AG08395 (cell line): ENCODE data around the gene UBA3.
A peak's percentile ranks its signal among the peaks of the same experiment; 100 is the strongest.

Source experiments
- DNase-seq: peaks from one replicate; pipeline ENCODE4 v3.0.0; 2012; ENCODE audit warnings: mixed read lengths, low spot score

UBA3 gene

DNA sequence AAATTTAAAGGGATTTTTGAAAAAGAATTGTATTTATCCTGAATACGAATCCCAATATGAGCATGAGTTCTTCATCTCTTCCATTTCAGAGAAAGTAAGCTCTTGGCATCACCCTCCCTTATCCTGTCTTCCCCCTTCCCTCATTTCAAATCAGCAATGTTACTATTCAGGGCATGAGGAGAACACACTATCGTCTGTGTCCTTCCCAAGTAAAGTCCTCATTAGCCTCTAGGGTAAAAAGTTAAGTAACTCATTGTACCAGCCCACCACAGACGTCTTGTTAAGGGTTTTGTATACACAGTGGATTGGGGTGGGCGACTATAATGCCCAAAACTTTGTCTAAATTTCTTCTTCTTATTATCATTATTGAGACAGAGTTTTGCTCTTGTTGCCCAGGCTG lies 19.4 kb upstream of the UBA3 start:
- DNase-seq, result no peak

DNA sequence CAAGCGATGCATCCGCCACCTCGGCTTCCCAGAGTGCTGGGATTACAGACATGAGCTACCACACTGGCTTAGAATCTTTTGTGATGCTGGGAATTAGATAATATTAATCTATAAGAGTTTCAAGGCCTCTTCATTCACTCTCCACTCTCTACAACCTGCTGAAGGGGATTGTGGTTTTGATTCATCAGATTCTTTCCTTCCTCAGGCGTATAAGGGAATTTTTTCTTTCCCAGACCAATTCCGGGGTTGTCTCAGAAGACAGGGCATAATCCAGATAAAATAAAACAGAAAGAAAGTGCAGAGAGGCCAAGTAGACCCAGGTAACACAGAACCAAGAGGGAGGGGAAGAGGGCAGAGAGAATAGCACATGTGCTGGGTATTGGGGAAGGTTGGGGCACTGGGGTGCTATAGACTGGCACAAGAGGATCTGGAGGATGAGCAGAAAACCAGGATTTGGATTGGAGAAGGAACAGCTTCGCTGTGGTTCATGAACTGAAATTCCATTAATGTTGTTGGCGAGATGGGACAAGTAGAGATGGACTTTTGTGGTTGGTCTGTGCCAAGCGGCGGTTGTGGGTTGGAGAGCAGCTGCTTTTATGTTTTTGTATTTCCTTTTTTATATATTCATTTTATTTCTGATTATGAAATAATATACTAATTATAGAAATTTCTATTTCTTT lies 17.4 kb upstream of the UBA3 start:
- no peak for DNase-seq

DNA sequence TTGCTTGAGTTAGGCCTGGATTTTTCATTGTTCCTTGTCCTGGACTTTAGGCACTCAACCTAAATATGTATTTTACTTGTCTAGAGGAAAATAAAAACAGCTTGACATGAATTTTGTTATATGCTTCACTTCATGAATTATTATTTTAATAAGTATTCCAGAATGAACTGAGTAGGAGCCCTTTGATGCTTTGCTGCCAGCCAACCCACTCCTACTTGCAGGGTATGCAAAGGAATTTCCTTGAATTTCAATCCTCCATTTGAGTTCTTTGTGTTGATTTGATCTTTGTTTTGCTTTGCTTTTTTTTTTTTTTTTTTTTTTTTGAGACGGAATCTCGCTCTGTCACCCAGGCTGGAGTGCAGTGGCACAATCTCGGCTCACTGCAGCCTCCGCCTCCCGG lies 16.1 kb upstream of the UBA3 start:
- no peak for DNase-seq

DNA sequence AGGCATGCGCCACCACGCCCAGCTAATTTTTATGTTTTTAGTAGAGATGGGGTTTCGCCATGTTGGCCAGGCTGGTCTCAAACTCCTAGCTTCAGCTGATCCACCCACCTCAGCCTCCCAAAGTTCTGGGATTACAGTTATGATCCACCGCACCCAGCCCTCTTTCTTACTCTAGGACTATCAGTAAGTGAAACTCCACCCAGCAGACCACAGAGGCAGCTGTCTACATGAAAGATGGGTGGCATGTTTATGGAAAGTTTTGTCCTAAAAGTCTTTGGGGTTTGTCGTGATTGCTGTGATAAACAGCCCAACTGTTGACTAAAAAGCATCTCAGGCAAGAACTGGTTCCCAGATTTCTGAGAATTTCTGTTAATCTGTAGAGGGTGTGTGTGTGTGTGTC lies 15.5 kb upstream of the UBA3 start:
- DNase-seq, result no peak

DNA sequence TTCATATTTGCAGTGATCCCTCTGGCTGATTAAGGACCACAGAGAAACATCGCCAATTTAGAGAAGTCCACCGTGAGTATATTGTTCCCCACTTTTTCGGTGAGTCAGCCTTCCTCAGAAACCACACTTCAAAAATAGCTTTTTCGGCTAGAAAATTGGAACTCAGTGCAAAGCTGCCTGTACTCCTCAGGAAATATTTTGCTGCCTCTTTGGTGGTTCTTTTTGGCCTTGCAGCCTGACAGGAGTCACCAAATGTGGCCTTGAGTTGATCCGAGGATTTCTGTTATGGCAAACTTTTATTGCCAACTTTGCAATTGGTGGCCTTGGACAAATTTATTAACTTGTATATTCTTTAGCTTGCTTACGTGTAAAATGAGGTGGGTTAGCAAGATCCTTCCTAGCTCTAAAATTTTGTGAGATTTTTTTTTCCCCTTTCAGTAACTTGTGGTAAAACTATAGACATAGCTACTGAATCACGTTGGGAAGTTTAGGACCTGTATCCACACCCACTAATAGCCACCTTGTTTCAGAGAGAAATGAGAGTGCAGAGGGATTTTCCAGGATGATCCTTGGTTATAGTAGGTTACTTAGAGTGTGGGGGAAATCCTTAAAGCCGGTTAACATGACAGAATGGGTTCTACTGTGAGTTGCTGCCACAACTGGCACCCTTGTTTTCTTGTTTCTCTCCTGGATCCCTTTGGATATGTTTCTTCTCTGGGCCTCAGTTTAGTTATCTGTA lies 14.5 kb upstream of the UBA3 start:
- DNase-seq, result peak; percentile 63

DNA sequence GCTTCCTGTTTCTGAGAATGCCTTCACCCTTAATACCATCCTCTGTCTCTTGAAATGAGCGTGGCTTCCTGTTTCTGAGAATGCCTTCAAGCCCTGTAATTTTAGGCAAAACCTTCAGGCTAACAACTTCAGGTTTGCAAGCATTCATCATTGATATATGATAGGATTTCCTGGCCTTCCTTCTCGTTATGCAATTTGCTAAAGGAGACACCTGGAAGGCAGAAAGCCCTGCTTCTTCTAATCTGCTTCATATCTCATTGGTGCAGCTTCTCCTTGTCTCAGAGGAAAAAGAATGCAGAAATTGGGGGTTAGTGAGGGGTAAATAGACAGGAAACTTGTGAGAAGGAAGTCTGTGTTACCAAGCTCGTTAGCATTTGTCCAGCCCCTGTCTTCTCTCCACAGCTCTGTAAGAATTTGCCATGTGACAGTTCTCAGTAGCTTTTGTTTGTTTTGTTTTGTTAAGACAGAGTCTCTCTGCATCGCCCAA lies 11.9 kb upstream of the UBA3 start:
- DNase-seq, result no peak

DNA sequence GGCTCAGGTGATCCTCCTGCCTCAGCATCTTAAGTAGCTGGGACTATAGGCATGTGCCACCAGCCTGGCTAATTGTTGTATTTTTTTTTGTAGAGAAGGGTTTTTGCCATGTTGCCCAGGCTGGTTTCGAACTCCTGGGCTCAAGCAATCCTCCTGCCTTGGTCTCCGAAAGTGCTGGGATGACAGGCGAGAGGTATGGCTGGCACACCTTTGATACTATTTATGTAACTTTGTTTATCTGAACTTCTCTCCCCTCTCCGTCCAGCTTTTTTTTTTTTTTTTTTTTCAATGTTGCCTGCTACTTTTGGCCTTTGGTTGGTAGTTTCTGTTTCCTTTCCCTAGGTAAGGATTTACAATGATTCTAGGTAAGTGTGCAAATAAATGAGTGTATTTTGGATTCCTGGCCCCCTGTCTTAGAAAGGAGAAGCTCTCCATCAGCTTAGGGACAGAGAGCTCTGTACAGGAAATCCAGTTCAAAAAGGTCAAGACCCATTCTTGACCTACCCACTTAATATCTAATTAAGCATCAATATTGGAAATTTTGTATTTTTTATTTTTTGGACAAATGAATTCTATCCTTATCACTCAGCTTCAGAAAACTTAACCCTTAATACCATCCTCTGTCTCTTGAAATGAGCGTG lies 11.3 kb upstream of the UBA3 start:
- DNase-seq, result no peak

DNA sequence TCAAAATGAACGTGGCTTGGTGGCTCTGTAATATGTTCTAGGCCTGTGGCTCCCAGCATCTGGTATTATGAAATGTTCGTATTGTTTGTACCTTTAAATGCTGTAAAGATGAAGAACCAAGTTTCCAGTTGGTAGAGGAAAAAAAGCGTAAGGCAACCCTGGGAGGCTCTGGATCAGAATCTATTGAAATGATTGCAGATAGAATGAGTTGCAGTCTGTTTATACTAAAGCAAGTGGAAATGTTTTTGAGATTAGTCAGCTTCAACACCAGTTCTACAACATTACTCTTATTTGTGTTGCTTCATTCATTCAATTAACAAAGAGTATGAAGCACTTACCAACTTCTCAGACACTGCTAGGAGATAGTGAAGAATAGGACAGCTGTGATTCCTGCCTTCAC lies 9.9 kb upstream of the UBA3 start:
- DNase-seq, result peak; percentile 67

DNA sequence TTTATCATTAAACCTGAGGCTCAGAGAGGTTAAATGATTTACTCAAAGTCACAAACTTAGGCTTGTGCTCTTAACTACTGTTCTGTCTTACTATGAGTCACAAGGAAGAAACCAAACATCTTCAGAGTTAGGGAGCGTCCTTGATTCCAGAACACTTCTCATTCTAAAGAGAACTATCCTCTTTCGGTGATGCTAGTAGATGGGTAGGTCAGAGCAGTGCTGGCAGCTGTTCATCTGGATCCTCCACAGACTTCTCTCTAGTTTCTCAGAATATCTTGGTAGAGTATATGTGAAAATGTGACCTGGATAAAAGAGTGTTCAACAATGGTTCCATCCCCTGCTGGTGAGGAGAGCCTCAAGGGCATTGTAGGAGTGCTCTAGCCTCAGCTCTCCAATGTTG lies 7.9 kb upstream of the UBA3 start:
- DNase-seq, result peak; percentile 26

DNA sequence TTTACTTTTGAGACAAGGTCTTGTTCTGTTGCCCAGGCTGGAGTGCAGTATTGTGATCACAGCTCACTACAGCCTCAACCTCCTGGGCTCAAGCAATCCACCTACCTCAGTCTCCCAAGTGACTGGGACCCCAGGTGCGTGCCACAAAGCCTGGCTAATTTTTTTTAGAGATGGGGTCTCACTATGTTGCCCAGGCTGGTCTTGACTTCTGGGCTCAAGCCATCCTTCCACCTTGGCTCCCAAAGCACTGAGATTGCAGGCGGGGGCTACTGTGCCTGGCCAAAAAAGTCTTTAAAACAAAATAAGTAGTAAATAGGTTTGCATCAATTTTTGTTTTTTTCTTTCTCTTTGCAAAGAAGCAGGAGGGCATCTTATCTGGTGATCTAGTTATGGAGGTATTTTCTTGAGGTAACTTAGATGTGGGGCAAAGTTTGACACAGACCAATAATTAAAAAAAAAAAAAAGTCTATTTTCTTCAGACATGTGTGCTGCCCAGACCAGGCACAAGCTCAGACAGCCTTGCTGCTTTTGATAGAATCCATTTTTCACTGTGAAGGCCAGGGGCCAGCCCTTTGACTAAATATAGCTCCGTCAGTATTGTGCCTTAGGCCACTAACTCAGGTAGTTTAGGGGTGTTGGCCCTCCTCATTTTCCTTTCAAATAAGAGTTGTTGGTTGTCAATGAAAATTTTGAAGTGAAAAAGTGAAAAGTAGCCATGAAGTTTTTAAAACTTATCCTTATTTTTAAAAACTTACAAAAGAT lies 7.0 kb upstream of the UBA3 start:
- DNase-seq, result no peak

DNA sequence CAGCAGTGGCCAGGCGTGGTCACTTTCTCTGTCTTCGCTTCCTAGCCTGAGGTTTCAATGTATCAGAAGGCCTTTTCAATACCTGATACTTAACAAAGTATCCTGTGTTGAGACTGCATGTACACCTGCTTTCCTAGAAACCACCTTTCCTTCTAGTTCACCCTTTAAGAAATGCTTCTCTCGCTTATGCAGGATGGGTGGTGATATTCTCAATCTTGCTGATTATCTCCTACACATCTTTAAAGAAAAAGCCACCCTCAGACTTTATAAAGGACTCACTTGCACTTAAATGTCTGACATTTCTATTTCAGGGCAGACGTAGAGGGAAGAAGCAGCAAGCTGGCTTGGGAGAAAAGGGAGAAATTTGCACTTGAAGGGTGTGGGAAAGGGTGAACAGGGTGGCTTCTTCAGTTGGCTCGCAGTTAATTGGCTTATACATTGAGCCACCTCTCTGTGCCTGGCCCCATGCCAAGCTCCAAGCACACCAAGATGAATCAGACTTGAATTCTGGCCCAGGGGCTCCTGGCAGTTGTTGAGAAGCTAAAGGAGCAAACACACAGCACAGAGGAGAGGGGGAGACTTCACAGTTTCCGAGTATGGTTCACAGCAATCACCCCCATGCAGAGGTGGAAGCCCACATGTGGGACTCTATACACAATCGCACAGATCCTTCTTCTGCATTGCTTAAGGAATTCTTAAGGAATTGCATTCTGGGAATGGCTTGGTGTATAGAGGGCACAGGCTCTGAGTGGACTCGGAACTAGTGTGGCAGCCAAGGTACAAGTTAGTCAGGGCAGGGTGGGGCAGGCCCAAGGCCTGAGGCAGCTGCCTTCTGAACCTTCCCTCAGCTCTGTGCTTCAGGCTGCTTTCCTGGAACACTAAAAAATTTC lies 5.9 kb upstream of the UBA3 start:
- peak; percentile 65 for DNase-seq

DNA sequence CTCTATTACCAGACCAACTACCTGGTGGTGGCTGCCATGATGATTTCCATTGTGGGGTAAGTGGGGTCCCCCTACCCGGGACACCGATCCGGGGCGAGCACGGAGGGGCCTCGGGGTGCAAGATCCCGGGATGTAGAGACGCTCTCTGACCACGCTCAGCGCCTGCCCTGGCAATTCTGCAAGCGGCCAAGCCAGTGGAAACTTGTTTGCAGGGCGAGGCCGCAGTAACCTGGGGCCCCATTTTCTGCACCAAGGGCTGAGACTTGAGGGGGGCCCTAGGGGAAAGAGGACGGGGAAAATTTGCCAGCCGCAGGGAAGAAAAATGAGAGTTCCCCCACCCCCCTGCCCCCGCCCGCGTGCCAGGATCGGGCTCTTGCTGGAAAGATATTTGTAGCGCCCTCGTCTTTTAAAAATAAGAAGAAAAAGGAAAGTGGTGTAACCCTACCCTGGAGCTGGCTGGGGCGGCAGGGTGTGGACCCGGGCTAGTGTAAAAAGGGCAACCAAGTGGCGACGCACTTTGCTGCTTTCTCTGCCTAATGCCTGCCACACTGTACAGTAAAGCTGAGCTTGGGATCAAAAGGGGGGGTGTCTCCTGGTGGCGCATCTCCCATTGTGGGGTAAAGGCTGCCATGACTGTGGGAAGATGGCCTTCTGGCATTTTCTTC lies 5.1 kb upstream of the UBA3 start:
- DNase-seq, result peak; percentile 10

DNA sequence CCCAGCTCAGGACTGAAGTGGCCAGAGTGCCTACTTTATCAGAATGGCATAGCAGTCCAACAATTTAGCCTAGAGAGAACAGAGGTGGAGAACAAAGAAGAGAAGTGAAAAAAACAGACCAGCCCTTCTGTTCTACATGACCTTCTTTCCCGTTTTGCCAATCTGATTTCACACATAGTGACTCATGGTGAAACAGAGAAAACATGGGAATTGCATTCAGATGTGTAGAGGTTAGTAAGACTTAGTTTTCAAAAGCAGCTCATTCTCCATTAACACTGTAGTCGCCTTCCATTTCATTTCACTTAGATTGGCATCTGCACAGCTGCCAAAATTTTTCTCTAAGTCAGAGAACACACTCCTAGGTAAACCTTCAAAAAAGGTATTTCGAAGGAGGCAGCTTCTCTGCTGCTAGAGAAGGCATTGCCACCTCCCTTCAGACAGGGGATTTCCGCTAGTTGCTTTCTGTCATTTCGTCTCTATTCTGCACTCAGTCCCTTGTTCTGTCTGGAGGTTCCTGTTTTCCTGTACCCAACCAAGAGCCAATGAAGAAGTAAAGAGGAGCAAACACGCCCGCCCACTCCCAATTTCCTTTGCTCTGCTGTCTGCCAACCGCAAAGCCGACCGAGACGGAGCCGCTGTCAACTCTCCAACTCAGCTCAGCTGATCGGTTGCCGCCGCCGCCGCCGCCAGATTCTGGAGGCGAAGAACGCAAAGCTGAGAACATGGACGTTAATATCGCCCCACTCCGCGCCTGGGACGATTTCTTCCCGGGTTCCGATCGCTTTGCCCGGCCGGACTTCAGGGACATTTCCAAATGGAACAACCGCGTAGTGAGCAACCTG lies 4.4 kb upstream of the UBA3 start, which contains the start of gene ARL6IP5:
TSS of gene ARL6IP5 (plus strand) at position 612 of the 842 bp plus-strand sequence. CDS start at position 723, 111 bp downstream.
- DNase-seq, result peak; percentile 73

DNA sequence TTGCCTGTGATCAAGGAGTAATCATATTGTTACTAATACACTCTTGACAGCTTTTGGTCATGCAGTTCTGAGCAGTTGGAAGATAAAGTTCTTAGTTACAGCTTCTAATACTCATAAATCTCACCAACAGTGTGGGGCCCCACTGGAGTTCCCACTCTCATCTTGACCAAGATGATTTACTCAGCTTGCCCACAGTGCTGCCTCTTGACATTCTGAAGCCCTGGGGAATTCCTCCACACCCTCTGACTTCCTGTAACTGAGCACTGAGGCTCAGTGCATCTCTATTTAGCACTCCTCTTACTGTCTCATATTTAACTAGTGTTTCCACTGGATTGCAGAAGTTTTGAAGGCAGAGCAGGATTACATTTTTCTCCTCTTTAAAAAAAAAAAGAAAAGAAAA lies 2.6 kb upstream of the UBA3 start:
- DNase-seq, result peak; percentile 20

DNA sequence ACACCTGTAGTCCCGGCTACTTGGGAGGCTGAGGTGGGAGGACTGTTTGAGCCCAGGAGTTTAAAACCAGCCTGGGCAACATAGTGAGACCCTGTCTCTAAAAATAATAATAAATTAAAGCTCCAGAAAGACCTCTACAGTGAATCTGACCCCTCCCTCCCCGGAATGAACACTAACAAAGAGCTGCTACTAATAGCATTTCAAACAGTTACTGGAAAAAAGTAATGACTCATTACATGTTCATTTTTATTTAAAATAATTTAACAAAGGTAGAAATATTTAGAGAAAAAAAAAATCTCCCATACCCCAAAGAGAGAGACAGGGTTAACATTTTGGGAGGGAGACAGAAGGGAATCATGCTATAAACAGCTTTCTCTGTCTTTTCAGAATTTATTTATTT lies 2.2 kb upstream of the UBA3 start:
- DNase-seq, result no peak

DNA sequence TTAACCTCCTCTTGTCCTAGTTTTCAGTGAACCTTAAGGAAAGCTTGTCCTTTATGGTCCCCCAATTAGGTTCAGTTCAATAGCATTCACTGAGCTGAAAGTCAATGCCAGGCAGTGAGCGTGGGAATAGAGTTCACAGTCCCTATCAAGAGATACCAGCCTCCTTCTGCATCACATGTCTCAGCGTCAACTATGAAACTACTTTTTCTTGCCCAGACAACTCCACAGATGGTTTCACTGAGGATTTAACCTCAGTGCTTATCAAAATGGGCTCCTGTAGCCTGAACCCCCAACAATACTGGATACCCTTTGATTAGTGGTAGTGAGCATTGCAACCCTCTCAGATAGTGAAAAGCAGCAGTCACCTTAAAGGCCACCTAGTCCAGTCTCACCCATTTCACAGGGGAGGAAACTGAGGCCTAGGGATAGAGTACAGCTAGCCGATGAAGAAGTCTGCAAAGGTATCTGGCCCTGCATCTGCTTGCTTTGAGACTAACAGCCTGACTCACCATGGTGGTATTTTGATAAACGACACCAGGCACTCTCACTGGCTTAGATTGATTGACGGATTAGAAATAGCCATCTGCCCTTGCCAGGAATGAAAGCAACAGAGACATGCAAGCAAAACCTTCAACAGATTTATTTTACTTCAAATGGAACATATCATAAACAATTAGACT lies 1.6 kb upstream of the UBA3 start:
- DNase-seq, result no peak

DNA sequence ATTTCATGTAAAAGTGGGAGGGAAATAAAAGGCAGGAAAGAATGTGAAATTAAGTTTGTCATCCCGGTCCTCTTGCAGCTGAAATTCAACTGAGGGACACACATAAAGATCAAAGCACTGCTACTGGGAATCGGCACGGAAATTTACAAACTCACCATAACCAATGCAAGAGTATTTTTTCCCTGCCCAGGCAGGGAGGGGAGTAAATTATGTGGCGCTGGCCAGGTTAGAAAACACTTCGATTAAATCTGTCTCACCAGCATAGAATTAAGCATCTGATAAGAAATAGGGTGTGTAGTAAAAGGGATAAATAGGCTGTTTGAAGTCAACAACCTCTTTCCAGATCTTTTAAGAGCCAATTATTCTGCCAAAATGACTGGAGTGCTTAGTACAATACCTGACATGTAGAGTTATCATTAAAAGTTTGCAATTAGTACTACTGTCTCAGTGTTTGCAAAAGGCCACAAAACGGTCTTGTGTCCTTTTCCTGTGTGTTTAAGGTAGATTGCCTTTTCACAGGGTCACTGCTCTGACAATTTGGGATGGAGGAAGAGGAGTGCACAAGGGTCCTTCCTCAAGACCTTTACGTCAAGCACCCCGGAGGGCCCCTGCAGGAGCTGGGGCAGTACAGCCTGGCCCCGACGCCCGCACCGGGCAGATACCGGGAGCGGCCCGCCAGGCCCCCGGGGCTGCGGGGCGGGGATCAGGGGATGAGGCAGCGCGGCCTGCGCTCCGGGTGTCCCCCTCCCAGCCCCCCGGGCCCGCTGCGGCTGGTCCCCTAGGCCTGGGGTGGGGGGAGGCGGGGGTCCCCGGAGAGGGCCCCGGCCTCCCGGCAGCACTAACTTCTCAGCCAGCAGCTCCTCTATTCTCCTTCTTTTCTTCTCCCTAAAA lies 651 bp downstream of the UBA3 start:
- DNase-seq, result peak; percentile 11

DNA sequence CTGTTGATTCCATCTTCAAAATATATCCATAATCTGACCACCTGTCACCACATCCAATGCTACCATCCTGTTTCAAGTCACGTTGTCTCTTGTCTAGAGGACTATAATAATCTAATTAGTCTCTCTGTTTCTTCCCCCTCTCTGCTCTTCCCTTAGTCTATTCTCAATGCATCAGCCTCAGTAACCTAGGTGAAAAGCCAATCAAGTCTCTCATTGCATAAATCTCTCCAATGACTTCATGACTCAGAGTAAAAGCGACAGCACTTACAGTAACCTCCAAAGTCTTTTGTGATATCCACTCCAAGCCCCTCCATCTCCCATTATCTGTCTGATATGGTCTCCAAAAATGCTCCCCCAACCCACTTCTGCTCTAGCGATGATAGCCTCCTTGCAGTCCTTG lies 7.2 kb downstream of the UBA3 start:
- DNase-seq, result no peak
